Naive thymus-derived CD4-positive, alpha-beta T cell (primary cell): ENCODE data around the gene SQSTM1. TPM values are rescaled to one million over a fixed set of nuclear protein-coding genes. Genes with fewer than 3 reads are reported as not detected.
A peak's percentile ranks its signal among the peaks of the same experiment; 100 is the strongest.

Experiments
- ATAC-seq: fragments of 150-1000 bp; cut with Tn5 transposase; 2 replicates; pipeline ENCODE4 v1.10.0; 2021; ENCODE audit warnings: mild to moderate bottlenecking, moderate library complexity
- CTCF ChIA-PET: fragments of 350-600 bp; sonication (Branson Sonifier 250); formaldehyde crosslinking; loops from one replicate; lab custom pipeline; 2021; ENCODE audit warnings: antibody characterized with exemption; lab: Charles Lee
- POLR2A ChIA-PET: fragments of 350-600 bp; sonication (Branson Sonifier 250); formaldehyde crosslinking; loops from one replicate; lab custom pipeline; 2021; ENCODE audit warnings: antibody characterized with exemption, inconsistent platforms; lab: Charles Lee
- DNase-seq, 9 donors: peaks; one replicate each; pipeline versions ENCODE4 v3.0.0 to v3.0.0-alpha.2; 2020 to 2022; ENCODE audit warnings: mixed read lengths in 1 of 9
- H3K27ac ChIP-seq: one replicate; pipeline ENCODE4 v1.7.0; 2013; ENCODE audit warnings: mild to moderate bottlenecking, low read depth, low read length, moderate library complexity
- H3K27me3 ChIP-seq, 2 donors: one replicate each; pipeline ENCODE4 v1.7.0; 2013; ENCODE audit warnings: low read length in 2 of 2, mild to moderate bottlenecking in 2 of 2, moderate library complexity in 2 of 2; ENCODE audit not compliant: control insufficient read depth in 2 of 2, insufficient read depth in 2 of 2
- H3K36me3 ChIP-seq, 3 experiments: 1 replicate in 2 of 3; 2 replicates in 1 of 3; pipeline ENCODE4 v1.7.0; 2013; ENCODE audit warnings: low read length in 3 of 3, mild to moderate bottlenecking in 3 of 3, moderate library complexity in 1 of 3; ENCODE audit not compliant: insufficient read depth in 3 of 3, control insufficient read depth in 2 of 3
- H3K4me1 ChIP-seq, 2 donors: one replicate each; pipeline ENCODE4 v1.7.0; 2013; ENCODE audit warnings: low read length in 2 of 2, mild to moderate bottlenecking in 2 of 2, moderate library complexity in 1 of 2; ENCODE audit not compliant: control insufficient read depth in 2 of 2, insufficient read depth in 2 of 2
- H3K4me3 ChIP-seq: 2 replicates; pipeline ENCODE4 v1.7.0; 2013; ENCODE audit warnings: mild to moderate bottlenecking, low read length
- H3K9me3 ChIP-seq, 3 experiments: 1 replicate in 2 of 3; 2 replicates in 1 of 3; pipeline ENCODE4 v1.7.0; 2013; ENCODE audit warnings: low read length in 3 of 3; ENCODE audit not compliant: control insufficient read depth in 2 of 3
- H3K27ac Mint-ChIP-seq, 9 donors: one replicate each; pipeline ENCODE4 v1.8.0; 2020 to 2022; ENCODE audit warnings: mixed read lengths in 9 of 9, mild to moderate bottlenecking in 8 of 9, moderate library complexity in 5 of 9, inconsistent platforms in 2 of 9
- H3K27me3 Mint-ChIP-seq, 5 donors: one replicate each; pipeline ENCODE4 v1.8.0; 2021 to 2022; ENCODE audit warnings: mixed read lengths in 5 of 5, mild to moderate bottlenecking in 1 of 5
- H3K36me3 Mint-ChIP-seq, 5 donors: one replicate each; pipeline ENCODE4 v1.8.0; 2020 to 2022; ENCODE audit warnings: mixed read lengths in 5 of 5, mild to moderate bottlenecking in 3 of 5, inconsistent platforms in 1 of 5
- H3K4me1 Mint-ChIP-seq, 7 donors: one replicate each; pipeline ENCODE4 v1.8.0; 2020 to 2022; ENCODE audit warnings: mixed read lengths in 7 of 7, mild to moderate bottlenecking in 3 of 7, inconsistent platforms in 1 of 7
- H3K4me3 Mint-ChIP-seq, 10 donors: one replicate each; pipeline ENCODE4 v1.8.0; 2020 to 2022; ENCODE audit warnings: mild to moderate bottlenecking in 10 of 10, mixed read lengths in 10 of 10, moderate library complexity in 6 of 10, inconsistent platforms in 2 of 10
- H3K9me3 Mint-ChIP-seq, 11 donors: one replicate each; pipeline ENCODE4 v1.8.0; 2020 to 2022; ENCODE audit warnings: mixed read lengths in 11 of 11, mild to moderate bottlenecking in 4 of 11, inconsistent platforms in 1 of 11, moderate library complexity in 1 of 11
- intact Hi-C, 2 donors: fragments of 100-400 bp; cut with micrococcal nuclease; formaldehyde crosslinking; loops; one replicate each; pipeline ENCODE4 v1.15.1; 2023
- polyA plus RNA-seq, 2 donors: library from polyadenylated mRNA; unstranded; fragments of 300-500 nt; fragmentation: Illumina TruSeq; gene quantifications; one replicate each; pipeline ENCODE4 v1.2.3, GENCODE V29; 2021
- total RNA-seq, 6 experiments: library from RNA in 5 of 6; stranded (reverse) in 5 of 6; gene quantifications; 1 replicate in 5 of 6; 2 replicates in 1 of 6; pipeline ENCODE4 v1.2.3 and lab custom pipeline; 2021 to 2026

Gene SQSTM1
- total and polyA plus RNA-seq, 7 experiments from 2014 or later: 129 to 309 (median 222) TPM

GRCh38 chr5:179822444-179822990 lies 1.8 kb downstream of the SQSTM1 start:
- intact Hi-C loops: loop anchor here (5.0 to 10.0 kb wide), 3 partner anchors 85 to 268 kb away; partner anchors contain the start of genes RUFY1 (in 1 of the 2) and TBC1D9B (in 1 of the 2)
- DNase-seq: no peak

GRCh38 chr5:179823937-179824744 lies 3.4 kb downstream of the SQSTM1 start:
- intact Hi-C loops: loop anchor here (5.0 to 10.0 kb wide), 3 partner anchors 83 to 269 kb away; partner anchors contain the start of genes RUFY1 (in 1 of the 2) and TBC1D9B (in 1 of the 2)
- H3K4me1 ChIP-seq: peaks cover 27 to 31% of the 10 kb centered on the region in 2 donors
- no peaks in the 10 kb centered on the region for H3K27me3 Mint-ChIP-seq
- ChIA-PET POLR2A (interaction anchor here (0.5 to 10.0 kb wide), 4 partner anchors 8 to 99 kb away, joined by 3 to 136 read pairs (median 4); partner anchors contain the start of gene MGAT4B), CTCF (no interaction called here)
- no peaks in the 10 kb centered on the region for H3K27me3 ChIP-seq
- ATAC-seq: no peak
- peaks cover 8 to 62% (median 20%) of the 10 kb centered on the region in 3 experiments for H3K36me3 ChIP-seq
- H3K27ac ChIP-seq: no peak overlapping the region
- H3K27ac Mint-ChIP-seq: peak overlapping the region in 4 of 9 donors; percentile 7 to 26 (median 12)
- peaks cover 24 to 58% (median 46%) of the 10 kb centered on the region in 7 donors for H3K4me1 Mint-ChIP-seq
- H3K36me3 Mint-ChIP-seq: peaks cover 3 to 27% (median 9%) of the 10 kb centered on the region in 5 donors
- peak overlapping the region in 1 of 10 donors; percentile 96 for H3K4me3 Mint-ChIP-seq
- DNase-seq: no peak
- peaks cover 0 to 3% (median 0%) of the 10 kb centered on the region in 11 donors for H3K9me3 Mint-ChIP-seq
- H3K4me3 ChIP-seq: no peak overlapping the region
- no peaks in the 10 kb centered on the region for H3K9me3 ChIP-seq

More at GRCh38 chr5:179822444-179822990, 1.8 kb downstream of the SQSTM1 start:
- Mint-ChIP-seq H3K36me3 (peaks cover 3 to 18% (median 6%) of the 10 kb centered on the region in 5 donors), H3K27me3 (no peaks in the 10 kb centered on the region), H3K4me1 (peaks cover 30 to 65% (median 45%) of the 10 kb centered on the region in 7 donors), H3K9me3 (peaks cover 0 to 3% (median 0%) of the 10 kb centered on the region in 11 donors), H3K4me3 (peak overlapping the region; percentile 88 to 98 (median 95)), H3K27ac (peak overlapping the region; percentile 79 to 97 (median 94))
- CTCF ChIA-PET: no interaction called here
- POLR2A ChIA-PET: interaction anchor here (0.6 to 10.0 kb wide), 17 partner anchors 8 to 123 kb away, joined by 3 to 136 read pairs (median 3); partner anchors contain the start of genes MGAT4B and MRNIP
- Histone ChIP-seq H3K27ac (peak overlapping the region; percentile 96), H3K36me3 (peaks cover 8 to 51% (median 20%) of the 10 kb centered on the region in 3 experiments), H3K4me1 (peaks cover 31 to 36% of the 10 kb centered on the region in 2 donors), H3K27me3 (no peaks in the 10 kb centered on the region), H3K4me3 (peak overlapping the region; percentile 87), H3K9me3 (no peaks in the 10 kb centered on the region)
- ATAC-seq: no peak

DNA sequence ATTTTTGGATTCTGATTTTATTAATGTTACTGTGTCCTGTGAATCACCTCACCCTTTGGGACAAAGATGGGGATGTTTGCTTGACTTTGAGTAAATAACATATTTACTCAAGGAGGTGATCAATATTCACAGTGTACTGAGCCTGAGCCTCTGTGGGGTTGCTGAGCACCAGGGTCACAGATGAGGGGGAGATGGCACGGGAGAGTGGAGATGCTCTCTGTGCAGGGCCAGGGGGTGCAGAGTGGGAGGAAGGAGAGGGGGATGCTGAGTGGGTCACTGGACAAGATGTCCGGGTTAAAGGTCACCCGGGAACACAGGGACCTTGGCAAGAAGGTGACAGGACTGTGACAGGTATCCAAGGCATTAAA lies 4.0 kb downstream of the SQSTM1 start:
- no peaks in the 10 kb centered on the region for H3K27me3 ChIP-seq
- H3K27ac Mint-ChIP-seq: peak overlapping the region in 4 of 9 donors; percentile 7 to 26 (median 12)
- H3K36me3 Mint-ChIP-seq: peaks cover 3 to 30% (median 14%) of the 10 kb centered on the region in 5 donors
- no peak overlapping the region for H3K27ac ChIP-seq
- H3K9me3 Mint-ChIP-seq: peaks cover 0 to 3% (median 0%) of the 10 kb centered on the region in 11 donors
- H3K4me1 ChIP-seq: peaks cover 21 to 25% of the 10 kb centered on the region in 2 donors
- peaks cover 26 to 58% (median 43%) of the 10 kb centered on the region in 7 donors for H3K4me1 Mint-ChIP-seq
- no peaks in the 10 kb centered on the region for H3K9me3 ChIP-seq
- no peak for ATAC-seq
- H3K4me3 ChIP-seq: no peak overlapping the region
- no peak overlapping the region for H3K4me3 Mint-ChIP-seq
- DNase-seq: no peak
- ChIA-PET POLR2A (interaction anchor here (0.5 kb wide), 1 partner anchor 99 kb away, joined by 4 read pairs; no protein-coding TSS in a partner anchor), CTCF (no interaction called here)
- peaks cover 10 to 66% (median 20%) of the 10 kb centered on the region in 3 experiments for H3K36me3 ChIP-seq
- intact Hi-C loops: loop anchor here (5.0 to 10.0 kb wide), 3 partner anchors 83 to 270 kb away; partner anchors contain the start of genes RUFY1 (in 1 of the 2) and TBC1D9B (in 1 of the 2)
- H3K27me3 Mint-ChIP-seq: no peaks in the 10 kb centered on the region

- Histone ChIP-seq H3K27me3 (no peaks in the 10 kb centered on the region), H3K4me1 (peaks cover 13 to 17% of the 10 kb centered on the region in 2 donors), H3K27ac (no peak overlapping the region), H3K9me3 (no peaks in the 10 kb centered on the region), H3K4me3 (no peak overlapping the region), H3K36me3 (peaks cover 13 to 76% (median 20%) of the 10 kb centered on the region in 3 experiments)
- Mint-ChIP-seq H3K36me3 (peaks cover 3 to 35% (median 18%) of the 10 kb centered on the region in 5 donors), H3K4me1 (peaks cover 20 to 52% (median 35%) of the 10 kb centered on the region in 7 donors), H3K27me3 (no peaks in the 10 kb centered on the region), H3K27ac (peak overlapping the region in 2 of 9 donors; percentile 38 to 64), H3K4me3 (no peak overlapping the region), H3K9me3 (peaks cover 0 to 3% (median 0%) of the 10 kb centered on the region in 11 donors)
- CTCF ChIA-PET: no interaction called here
- no peak for DNase-seq
- intact Hi-C loops: loop anchor here in 1 of 2 donors (10.0 kb wide), 1 partner anchor 271 kb away; the partner anchor contains the start of gene RUFY1
- POLR2A ChIA-PET: interaction anchor here (0.7 to 1.0 kb wide), 3 partner anchors 21 to 1702 kb away, joined by 3 read pairs; partner anchors contain the start of gene HNRNPH1
- no peak for ATAC-seq
Observed at GRCh38 chr5:179825655-179826182, 5.0 kb downstream of the SQSTM1 start.

DNA sequence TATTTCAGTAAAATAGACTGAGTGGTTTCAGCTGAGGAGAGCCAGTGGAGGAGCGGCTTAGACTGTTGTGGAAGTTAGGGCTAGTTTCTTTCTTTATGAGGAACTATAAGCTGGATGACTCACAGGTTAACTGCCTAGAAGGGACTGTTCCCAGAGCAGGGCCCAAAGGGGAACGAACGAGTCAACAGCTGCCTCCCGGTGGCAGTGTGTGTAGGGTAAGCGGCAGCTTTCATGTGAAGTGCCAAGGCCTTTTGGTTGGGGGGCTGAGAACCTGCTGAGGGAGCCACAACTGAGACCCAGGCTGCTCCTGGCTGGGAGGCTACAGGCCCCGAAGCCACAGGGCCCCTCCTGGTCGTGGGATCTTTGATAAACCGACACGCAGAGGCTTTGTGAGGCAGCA lies 7.0 kb downstream of the SQSTM1 start:
- H3K36me3 ChIP-seq: peaks cover 21 to 87% (median 23%) of the 10 kb centered on the region in 3 experiments
- H3K27me3 ChIP-seq: no peaks in the 10 kb centered on the region
- no peak for DNase-seq
- H3K9me3 ChIP-seq: no peaks in the 10 kb centered on the region
- Mint-ChIP-seq H3K27ac (peak overlapping the region in 7 of 9 donors; percentile 38 to 82 (median 67)), H3K27me3 (no peaks in the 10 kb centered on the region), H3K9me3 (peaks cover 0 to 2% (median 0%) of the 10 kb centered on the region in 11 donors), H3K4me3 (no peak overlapping the region), H3K36me3 (peaks cover 7 to 50% (median 25%) of the 10 kb centered on the region in 5 donors), H3K4me1 (peaks cover 11 to 41% (median 26%) of the 10 kb centered on the region in 7 donors)
- CTCF ChIA-PET: interaction anchor here (1.1 kb wide), 1 partner anchor 26 kb away, joined by 5 read pairs; no protein-coding TSS in a partner anchor
- H3K4me1 ChIP-seq: peaks cover 4 to 7% of the 10 kb centered on the region in 2 donors
- intact Hi-C loops: loop anchor here in 1 of 2 donors (10.0 kb wide), 1 partner anchor 273 kb away; the partner anchor contains the start of gene RUFY1
- H3K4me3 ChIP-seq: no peak overlapping the region
- peak; percentile 79 for ATAC-seq
- H3K27ac ChIP-seq: no peak overlapping the region
- POLR2A ChIA-PET: interaction anchor here (0.6 to 1.6 kb wide), 2 partner anchors 9 to 150 kb away, joined by 3 to 6 read pairs; no protein-coding TSS in a partner anchor
